Transverse colon (tissue), 3 donors: ENCODE results near the gene PDF.

Experiments
- POLR2A ChIP-seq: fragments of 450-650 bp; IDR thresholded peaks from one replicate; pipeline ENCODE4 v1.6.1; 2016; ENCODE audit warnings: antibody characterized with exemption, mild to moderate bottlenecking, moderate library complexity
- TF ChIP-seq, protein P1 (sequence below), 5 experiments: fragments of 200-600 bp in 3 of 5; fragments of 450-650 bp in 2 of 5; sonication (generic) in 3 of 5; IDR thresholded peaks; 1 replicate in 2 of 5; 2 replicates in 3 of 5; pipeline ENCODE4 v1.5.1; 2016 to 2017; ENCODE audit warnings: antibody characterized with exemption in 5 of 5, inconsistent platforms in 3 of 5, mild to moderate bottlenecking in 2 of 5, moderate library complexity in 1 of 5

DNA sequence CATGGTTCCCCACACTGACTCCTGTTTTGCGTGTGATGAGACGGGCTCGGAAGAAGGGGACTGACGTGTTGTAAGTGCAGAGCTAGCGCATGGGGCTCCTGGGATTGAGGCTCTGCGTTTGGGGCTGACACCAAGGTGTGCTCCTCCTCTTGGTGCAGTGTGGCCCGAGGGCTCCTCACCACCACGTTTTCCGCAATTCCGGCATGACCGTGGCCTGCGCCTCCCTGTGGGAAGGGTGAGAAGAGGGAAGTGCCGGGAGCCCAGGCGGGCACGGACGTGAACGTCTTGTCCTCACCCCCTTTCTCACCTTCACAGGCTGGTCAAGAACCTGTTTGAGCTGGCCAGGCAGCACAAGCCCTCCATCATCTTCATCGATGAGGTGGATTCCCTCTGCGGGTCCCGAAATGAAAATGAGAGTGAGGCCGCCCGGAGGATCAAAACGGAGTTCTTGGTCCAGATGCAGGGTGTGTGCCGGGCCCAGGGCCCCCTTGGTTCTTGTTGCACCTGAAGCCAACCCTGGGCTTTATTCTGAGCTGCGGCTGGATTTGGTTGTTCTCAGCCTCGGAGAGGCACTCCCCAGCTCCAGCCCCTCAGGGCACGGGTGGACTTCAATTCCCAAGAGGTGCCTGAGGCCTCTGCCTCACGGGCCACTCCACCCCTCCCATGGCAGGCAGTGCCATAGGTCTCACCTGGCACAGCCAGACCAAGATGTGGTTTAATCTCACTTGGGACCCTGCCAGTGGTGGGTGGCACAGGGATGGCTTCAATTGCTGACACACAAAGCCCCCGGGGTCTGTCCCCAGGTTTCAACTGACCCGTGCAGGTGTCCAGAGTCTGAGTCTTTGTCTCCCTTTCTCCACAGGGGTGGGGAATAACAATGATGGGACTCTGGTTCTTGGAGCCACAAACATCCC is 10.3 kb downstream of the PDF start:
- TF ChIP-seq, protein P1, sequence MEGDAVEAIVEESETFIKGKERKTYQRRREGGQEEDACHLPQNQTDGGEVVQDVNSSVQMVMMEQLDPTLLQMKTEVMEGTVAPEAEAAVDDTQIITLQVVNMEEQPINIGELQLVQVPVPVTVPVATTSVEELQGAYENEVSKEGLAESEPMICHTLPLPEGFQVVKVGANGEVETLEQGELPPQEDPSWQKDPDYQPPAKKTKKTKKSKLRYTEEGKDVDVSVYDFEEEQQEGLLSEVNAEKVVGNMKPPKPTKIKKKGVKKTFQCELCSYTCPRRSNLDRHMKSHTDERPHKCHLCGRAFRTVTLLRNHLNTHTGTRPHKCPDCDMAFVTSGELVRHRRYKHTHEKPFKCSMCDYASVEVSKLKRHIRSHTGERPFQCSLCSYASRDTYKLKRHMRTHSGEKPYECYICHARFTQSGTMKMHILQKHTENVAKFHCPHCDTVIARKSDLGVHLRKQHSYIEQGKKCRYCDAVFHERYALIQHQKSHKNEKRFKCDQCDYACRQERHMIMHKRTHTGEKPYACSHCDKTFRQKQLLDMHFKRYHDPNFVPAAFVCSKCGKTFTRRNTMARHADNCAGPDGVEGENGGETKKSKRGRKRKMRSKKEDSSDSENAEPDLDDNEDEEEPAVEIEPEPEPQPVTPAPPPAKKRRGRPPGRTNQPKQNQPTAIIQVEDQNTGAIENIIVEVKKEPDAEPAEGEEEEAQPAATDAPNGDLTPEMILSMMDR (IDR thresholded peaks at IDR 0.05): no peak
- TF ChIP-seq POLR2A: no peak
